GM12878 (cell line): ENCODE data around the gene RERE. TPM values are rescaled to one million over a fixed set of nuclear protein-coding genes. Genes with fewer than 3 reads are reported as not detected.

Experiments used
- ATAC-seq: fragments of 200-7000 bp; cut with Tn5 transposase; 3 replicates; pipeline ENCODE4 v1.9.1; 2020; ENCODE audit warnings: mild to moderate bottlenecking, moderate library complexity
- BruUV-seq: library from RNA; stranded (reverse); fragments of 400-500 nt; replicated peaks from 2 replicates; lab custom pipeline; 2021; lab: Mats Ljungman, UMichigan
- CTCF ChIA-PET: fragments of 300-600 bp; sonication (Branson Sonifier 250); formaldehyde crosslinking; extraction: SDS; loops from one replicate; lab custom pipeline; 2021; ENCODE audit warnings: inconsistent platforms; lab: Yijun Ruan, JAX
- POLR2A ChIA-PET: fragments of 350-600 bp; formaldehyde crosslinking; extraction: SDS; loops from one replicate; lab custom pipeline; 2021; ENCODE audit warnings: inconsistent platforms; lab: Charles Lee
- RAD21 ChIA-PET: fragments of 300-600 bp; sonication (Branson Sonifier 250); formaldehyde crosslinking; loops from one replicate; lab custom pipeline; 2023; ENCODE audit warnings: antibody characterized with exemption; ENCODE audit not compliant: unreplicated experiment; lab: Charles Lee
- SMC1A ChIA-PET: fragments of 300-600 bp; sonication (Branson Sonifier 250); formaldehyde crosslinking; loops from one replicate; lab custom pipeline; 2023; ENCODE audit not compliant: unreplicated experiment, uncharacterized antibody; lab: Charles Lee
- DNase-seq: peaks from one replicate; pipeline ENCODE4 v3.0.0-alpha.2; 2011; ENCODE audit warnings: low read depth, low spot score
- FAIRE-seq: peaks from 3 replicates; lab custom pipeline; 2011; peaks lifted over from hg19 to GRCh38; lab: Jason Lieb, UNC
- H2AFZ ChIP-seq: 2 replicates; pipeline ENCODE4 v1.6.0; 2011; ENCODE audit warnings: low read depth, low read length, control low read depth; ENCODE audit not compliant: control insufficient read depth
- H3K27ac ChIP-seq: 2 replicates; pipeline ENCODE4 v1.5.1; 2011; ENCODE audit warnings: control low read depth; ENCODE audit not compliant: control insufficient read depth, insufficient read depth
- H3K27me3 ChIP-seq, 2 experiments: replicated peaks in 1 of 2; 2 replicates each; pipeline versions ENCODE4 v1.6.0 to v1.6.1; 2011; ENCODE audit warnings: low read length in 1 of 2; ENCODE audit not compliant: control insufficient read depth in 2 of 2, insufficient read depth in 2 of 2
- H3K36me3 ChIP-seq, 2 experiments: 2 replicates each; pipeline ENCODE4 v1.5.1; 2011; ENCODE audit warnings: low read length in 1 of 2; ENCODE audit not compliant: control insufficient read depth in 2 of 2, insufficient read depth in 2 of 2
- H3K4me1 ChIP-seq: 2 replicates; pipeline ENCODE4 v1.6.1; 2011; ENCODE audit warnings: mild to moderate bottlenecking, low read length, moderate library complexity, mixed read lengths; ENCODE audit not compliant: control insufficient read depth, insufficient read depth
- H3K4me2 ChIP-seq: 2 replicates; pipeline ENCODE4 v1.6.0; 2011; ENCODE audit warnings: control low read depth; ENCODE audit not compliant: control insufficient read depth, insufficient read depth
- H3K4me3 ChIP-seq: fragments of 200-600 bp; sonication (generic); 2 replicates; pipeline ENCODE4 v1.5.1; 2016
- H3K79me2 ChIP-seq: 2 replicates; pipeline ENCODE4 v1.6.0; 2011; ENCODE audit warnings: low read length; ENCODE audit not compliant: control insufficient read depth, insufficient read depth
- H3K9ac ChIP-seq: 2 replicates; pipeline ENCODE4 v1.8.0; 2011; ENCODE audit warnings: low read length, control low read depth, mixed read lengths; ENCODE audit not compliant: control insufficient read depth, insufficient read depth
- H3K9me3 ChIP-seq: replicated peaks from 3 replicates; pipeline ENCODE4 v1.5.1; 2011; ENCODE audit warnings: mild to moderate bottlenecking, low read length; ENCODE audit not compliant: control insufficient read depth, insufficient read depth
- H4K20me1 ChIP-seq: 2 replicates; pipeline ENCODE4 v1.6.0; 2011; ENCODE audit not compliant: control insufficient read depth, insufficient read depth
- BCL3 ChIP-seq: IDR thresholded peaks from 2 replicates; pipeline ENCODE4 v1.6.1; 2011; ENCODE audit warnings: borderline replicate concordance, low read depth, mild to moderate bottlenecking, moderate library complexity, low read length; ENCODE audit not compliant: insufficient read depth, poor library complexity, severe bottlenecking
- CREM ChIP-seq: IDR thresholded peaks from 2 replicates; pipeline ENCODE4 v1.6.1; 2014; ENCODE audit warnings: antibody characterized with exemption, low read depth
- HSF1 ChIP-seq: fragments of 150-350 bp; IDR thresholded peaks from 2 replicates; pipeline ENCODE4 v1.6.1; 2014; ENCODE audit warnings: mild to moderate bottlenecking, low read depth, low read length
- IKZF2 ChIP-seq, 2 experiments: fragments of 450-650 bp; IDR thresholded peaks; 2 replicates each; pipeline ENCODE4 v1.6.1; 2017; ENCODE audit warnings: mild to moderate bottlenecking in 2 of 2, moderate library complexity in 2 of 2
- NFIC ChIP-seq: IDR thresholded peaks from 2 replicates; pipeline ENCODE4 v1.6.1; 2012; ENCODE audit warnings: low read depth, mild to moderate bottlenecking, inconsistent platforms, low read length, moderate library complexity
- NR2C2 ChIP-seq: IDR thresholded peaks from 2 replicates; pipeline ENCODE4 v1.6.1; 2011; ENCODE audit warnings: borderline replicate concordance, low read depth; ENCODE audit not compliant: control insufficient read depth, insufficient read length
- PBX3 ChIP-seq: IDR thresholded peaks from 2 replicates; pipeline ENCODE4 v1.6.1; 2011; ENCODE audit warnings: mild to moderate bottlenecking, low read depth, low read length, moderate library complexity; ENCODE audit not compliant: insufficient replicate concordance
- RUNX3 ChIP-seq: IDR thresholded peaks from 2 replicates; pipeline ENCODE4 v1.6.1; 2012; ENCODE audit warnings: low read length, inconsistent platforms
- SMAD1 ChIP-seq: fragments of 450-650 bp; IDR thresholded peaks from 2 replicates; pipeline ENCODE4 v1.6.1; 2018; ENCODE audit warnings: mild to moderate bottlenecking, low read depth; ENCODE audit not compliant: partially characterized antibody
- ZBTB11 ChIP-seq: fragments of 450-650 bp; formaldehyde crosslinking; IDR thresholded peaks from 2 replicates; pipeline ENCODE4 v1.5.0; 2022; ENCODE audit warnings: mild to moderate bottlenecking, missing genetic modification characterization
- ZNF24 ChIP-seq: fragments of 450-650 bp; IDR thresholded peaks from 2 replicates; pipeline ENCODE4 v1.6.1; 2017; ENCODE audit warnings: antibody characterized with exemption, mild to moderate bottlenecking
- ZNF274 ChIP-seq: IDR thresholded peaks from one replicate; pipeline ENCODE4 v1.8.0; 2011; ENCODE audit not compliant: insufficient read length, insufficient read depth
- ZNF384 ChIP-seq: IDR thresholded peaks from 2 replicates; pipeline ENCODE4 v1.6.1; 2012; ENCODE audit warnings: low read depth, mild to moderate bottlenecking, low read length, improper control_type of control experiment, borderline replicate concordance
- in situ Hi-C: fragments of 300-500 bp; cut with MboI; formaldehyde crosslinking; loops from 9 replicates; pipeline ENCODE4 v1.14.3; 2018; ENCODE audit warnings: mixed read lengths
- intact Hi-C: fragments of 100-400 bp; cut with micrococcal nuclease; formaldehyde crosslinking; loops from one replicate; pipeline ENCODE4 v1.14.2; 2022; ENCODE audit not compliant: unreplicated experiment
- polyA plus RNA-seq, 11 experiments: library from polyadenylated mRNA; depleted of rRNA in 4 of 11; unstranded in 6 of 11; stranded (reverse) in 5 of 11; fragments of >200 nt; fragmentation: Nextera tagmentation in 4 of 11; fragmentation: Illumina TruSeq in 1 of 11; extraction: Ambion mirVana in 4 of 11; extraction: Trizol in 1 of 11; gene quantifications; 1 replicate in 1 of 11; 2 replicates in 10 of 11; pipeline versions ENCODE4 v1.2.1 to v1.2.3, GENCODE V29; 2011 to 2016; ENCODE audit warnings: inconsistent platforms in 2 of 11, missing spikeins in 2 of 11, low read depth in 1 of 11
- total RNA-seq, 4 experiments: library from RNA; depleted of rRNA in 3 of 4; stranded (reverse); fragments of >200 nt in 3 of 4; fragmentation: Illumina TruSeq in 1 of 4; extraction: Trizol in 1 of 4; gene quantifications; 2 replicates each; pipeline versions ENCODE4 v1.2.1 to v1.2.3, GENCODE V29; 2013 to 2021

Gene RERE
- total and polyA plus RNA-seq, 10 of the 15 experiments (the other 5 are each of a cell fraction or from before 2014, with no cell fraction given): 5.2 to 60.5 (median 20.2) TPM

- TF ChIP-seq ZBTB11 (CRISPR knock-in tag) (no peak), RUNX3 (peak; percentile 35; the same call in 1 of the 2 replicates), NR2C2 (no peak), CREM (no peak)
These were observed 2.6 kb downstream of the RERE start (continued) for GRCh38 chr1:8814865-8815264.

- POLR2A ChIA-PET: interaction anchor here (0.6 to 1.6 kb wide), 2 partner anchors 50 to 144 kb away, joined by 3 to 7 read pairs; no protein-coding TSS in a partner anchor
- no peaks in the 10 kb centered on the region for H4K20me1 ChIP-seq
- CTCF ChIA-PET: interaction anchor here (0.6 to 3.5 kb wide), 4 partner anchors 35 to 120 kb away, joined by 3 to 28 read pairs (median 3); no protein-coding TSS in a partner anchor
- no TSS peak for BruUV-seq
- TF ChIP-seq BCL3: no peak
- no peak for TF ChIP-seq NFIC
- TF ChIP-seq PBX3: no peak
- no peak for TF ChIP-seq HSF1
- TF ChIP-seq ZNF384: no peak
- no peak for TF ChIP-seq ZNF274
- TF ChIP-seq IKZF2 (IDR thresholded peaks at IDR 0.05): no peak
- no peak for TF ChIP-seq SMAD1
- no peak for TF ChIP-seq ZNF24
- TF ChIP-seq, all 136 proteins: peak for 0
- DNase-seq: no peak
- no peaks in the 10 kb centered on the region for H3K36me3 ChIP-seq
- no peak overlapping the region for H2AFZ ChIP-seq
- RAD21 ChIA-PET: no interaction called here
- peak overlapping the region; percentile 36 for H3K4me2 ChIP-seq
- no peaks in the 10 kb centered on the region for H3K27me3 ChIP-seq
- no peak overlapping the region for H3K9ac ChIP-seq
- intact Hi-C loops (no loop called here), in situ Hi-C loops (no loop called here)
- no peak for ATAC-seq
- H3K4me3 ChIP-seq: peak overlapping the region; percentile 91
- SMC1A ChIA-PET: interaction anchor here (0.6 to 2.0 kb wide), 7 partner anchors 35 to 95 kb away, joined by 3 to 15 read pairs (median 5); no protein-coding TSS in a partner anchor
- H3K4me1 ChIP-seq: no peaks in the 10 kb centered on the region
- H3K79me2 ChIP-seq: peaks cover 66% of the 10 kb centered on the region
- no peak for FAIRE-seq
- H3K27ac ChIP-seq: 0 out of 2 replicates have a peak overlapping the region, but pooled peaks have one; percentile 24
- H3K9me3 ChIP-seq: no peaks in the 10 kb centered on the region
These were observed 3.4 kb downstream of the RERE start for GRCh38 chr1:8813991-8814390.
